Fibroblast of lung (primary cell): ENCODE data around the gene SP110. TPM values are rescaled to one million over a fixed set of nuclear protein-coding genes. Genes with fewer than 3 reads are reported as not detected.

Experiments used
- DNase-seq, 2 donors: peaks; one replicate each; pipeline versions ENCODE4 v3.0.0 to v3.0.0-alpha.2; 2010; ENCODE audit warnings: low read depth in 2 of 2
- H2AFZ ChIP-seq: 2 replicates; pipeline ENCODE4 v1.5.1; 2012; ENCODE audit warnings: low read length, control low read depth, inconsistent platforms
- H3K27ac ChIP-seq: 2 replicates; pipeline ENCODE4 v1.5.1; 2011; ENCODE audit warnings: low read length, control low read depth; ENCODE audit not compliant: insufficient read depth
- H3K27me3 ChIP-seq: 2 replicates; pipeline ENCODE4 v1.5.1; 2011; ENCODE audit warnings: mild to moderate bottlenecking, low read length; ENCODE audit not compliant: control insufficient read depth, insufficient read depth
- H3K36me3 ChIP-seq: 2 replicates; pipeline ENCODE4 v1.5.1; 2011; ENCODE audit warnings: low read length; ENCODE audit not compliant: control insufficient read depth, insufficient read depth
- H3K4me1 ChIP-seq: 2 replicates; pipeline ENCODE4 v1.5.1; 2011; ENCODE audit warnings: low read length; ENCODE audit not compliant: control insufficient read depth, insufficient read depth; ENCODE audit errors: extremely low read depth
- H3K4me2 ChIP-seq: 2 replicates; pipeline ENCODE4 v1.5.1; 2011; ENCODE audit warnings: low read length, control low read depth; ENCODE audit not compliant: insufficient read depth; ENCODE audit errors: extremely low read depth
- H3K4me3 ChIP-seq, 4 experiments: fragments of 200-600 bp in 1 of 4; sonication (generic) in 1 of 4; replicated peaks in 1 of 4; 2 replicates each; pipeline ENCODE4 v1.5.1; 2011 to 2016; ENCODE audit warnings: low read length in 4 of 4, low read depth in 3 of 4, mild to moderate bottlenecking in 3 of 4, control low read depth in 2 of 4, inconsistent platforms in 1 of 4, mixed read lengths in 1 of 4; ENCODE audit not compliant: insufficient read depth in 1 of 4; ENCODE audit errors: control extremely low read depth in 1 of 4
- H3K79me2 ChIP-seq: 2 replicates; pipeline ENCODE4 v1.5.1; 2012; ENCODE audit warnings: mild to moderate bottlenecking, low read length, inconsistent platforms; ENCODE audit not compliant: control insufficient read depth, insufficient read depth
- H3K9ac ChIP-seq: 2 replicates; pipeline ENCODE4 v1.5.1; 2011; ENCODE audit warnings: mild to moderate bottlenecking, low read length, control low read depth; ENCODE audit not compliant: insufficient read depth
- H3K9me3 ChIP-seq: 2 replicates; pipeline ENCODE4 v1.5.1; 2012; ENCODE audit warnings: low read depth, low read length; ENCODE audit not compliant: control insufficient read depth, insufficient read depth
- H4K20me1 ChIP-seq: 2 replicates; pipeline ENCODE4 v1.5.1; 2011; ENCODE audit warnings: low read length; ENCODE audit not compliant: control insufficient read depth, insufficient read depth; ENCODE audit errors: extremely low read depth
- EZH2 ChIP-seq: IDR thresholded peaks from 2 replicates; pipeline ENCODE4 v1.5.1; 2012; ENCODE audit warnings: low read length, control low read depth, mild to moderate bottlenecking; ENCODE audit errors: missing control alignments
- polyA plus RNA-seq, 2 donors: library from polyadenylated mRNA; depleted of rRNA in 1 of 2; stranded (reverse) in 1 of 2; unstranded in 1 of 2; fragments of >200 nt; gene quantifications; 2 replicates each; pipeline ENCODE4 v1.2.1, GENCODE V29; 2011 to 2012; ENCODE audit warnings: missing spikeins in 1 of 2
- total RNA-seq: library from RNA; depleted of rRNA; stranded (reverse); fragments of >200 nt; gene quantifications from 2 replicates; pipeline ENCODE4 v1.2.1, GENCODE V29; 2014
- TF ChIP-seq, protein P1 (sequence below), 2 donors: IDR thresholded peaks in 1 of 2; conservative IDR thresholded peaks in 1 of 2; 1 replicate in 1 of 2; 2 replicates in 1 of 2; pipeline ENCODE4 v1.5.1; 2011 to 2012; ENCODE audit warnings: low read length in 2 of 2, control low read depth in 1 of 2, inconsistent platforms in 1 of 2, low read depth in 1 of 2, mild to moderate bottlenecking in 1 of 2

SP110 gene
- total and polyA plus RNA-seq, 2 donors (not counting 1 experiment from before 2014, with no cell fraction given): 9.2 to 12.7 TPM

DNA sequence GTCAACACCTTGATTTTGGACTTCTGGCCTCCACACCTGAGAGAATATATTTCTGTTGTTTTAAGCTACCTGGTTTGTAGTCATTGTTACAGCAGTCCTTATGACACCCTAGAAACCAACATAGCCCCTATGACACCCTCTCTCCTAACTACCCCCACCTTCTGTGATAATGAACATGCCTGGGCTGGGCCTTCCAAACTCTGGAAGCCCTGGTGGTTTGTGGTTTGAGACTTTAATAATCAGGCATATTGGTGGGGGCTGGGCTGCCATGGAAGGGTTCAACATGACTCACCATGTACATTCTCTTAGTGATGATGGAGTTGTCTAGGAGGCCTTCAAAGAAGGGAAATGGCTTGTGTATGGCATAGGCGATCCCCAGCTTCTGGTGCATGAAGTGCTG is 3.3 kb downstream of the SP110 start:
- no peak overlapping the region for H3K9ac ChIP-seq
- H4K20me1 ChIP-seq: peaks cover 2% of the 10 kb centered on the region
- H3K4me1 ChIP-seq: no peaks in the 10 kb centered on the region
- H2AFZ ChIP-seq: no peak overlapping the region
- H3K27ac ChIP-seq: no peak overlapping the region
- no peaks in the 10 kb centered on the region for H3K9me3 ChIP-seq
- no peak overlapping the region for H3K4me2 ChIP-seq
- H3K36me3 ChIP-seq: peaks cover 2% of the 10 kb centered on the region
- no peak overlapping the region for H3K4me3 ChIP-seq
- no peaks in the 10 kb centered on the region for H3K79me2 ChIP-seq
- H3K27me3 ChIP-seq: no peaks in the 10 kb centered on the region
- TF ChIP-seq, protein P1, sequence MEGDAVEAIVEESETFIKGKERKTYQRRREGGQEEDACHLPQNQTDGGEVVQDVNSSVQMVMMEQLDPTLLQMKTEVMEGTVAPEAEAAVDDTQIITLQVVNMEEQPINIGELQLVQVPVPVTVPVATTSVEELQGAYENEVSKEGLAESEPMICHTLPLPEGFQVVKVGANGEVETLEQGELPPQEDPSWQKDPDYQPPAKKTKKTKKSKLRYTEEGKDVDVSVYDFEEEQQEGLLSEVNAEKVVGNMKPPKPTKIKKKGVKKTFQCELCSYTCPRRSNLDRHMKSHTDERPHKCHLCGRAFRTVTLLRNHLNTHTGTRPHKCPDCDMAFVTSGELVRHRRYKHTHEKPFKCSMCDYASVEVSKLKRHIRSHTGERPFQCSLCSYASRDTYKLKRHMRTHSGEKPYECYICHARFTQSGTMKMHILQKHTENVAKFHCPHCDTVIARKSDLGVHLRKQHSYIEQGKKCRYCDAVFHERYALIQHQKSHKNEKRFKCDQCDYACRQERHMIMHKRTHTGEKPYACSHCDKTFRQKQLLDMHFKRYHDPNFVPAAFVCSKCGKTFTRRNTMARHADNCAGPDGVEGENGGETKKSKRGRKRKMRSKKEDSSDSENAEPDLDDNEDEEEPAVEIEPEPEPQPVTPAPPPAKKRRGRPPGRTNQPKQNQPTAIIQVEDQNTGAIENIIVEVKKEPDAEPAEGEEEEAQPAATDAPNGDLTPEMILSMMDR (conservative IDR thresholded peaks at IDR 0.05 in 1 of 2, IDR thresholded peaks at IDR 0.05 in 1 of 2; ENCODE audit: low read depth in 1 of 2, low read length in 2 of 2): no peak
- no peak for TF ChIP-seq EZH2
- no peak for DNase-seq

DNA sequence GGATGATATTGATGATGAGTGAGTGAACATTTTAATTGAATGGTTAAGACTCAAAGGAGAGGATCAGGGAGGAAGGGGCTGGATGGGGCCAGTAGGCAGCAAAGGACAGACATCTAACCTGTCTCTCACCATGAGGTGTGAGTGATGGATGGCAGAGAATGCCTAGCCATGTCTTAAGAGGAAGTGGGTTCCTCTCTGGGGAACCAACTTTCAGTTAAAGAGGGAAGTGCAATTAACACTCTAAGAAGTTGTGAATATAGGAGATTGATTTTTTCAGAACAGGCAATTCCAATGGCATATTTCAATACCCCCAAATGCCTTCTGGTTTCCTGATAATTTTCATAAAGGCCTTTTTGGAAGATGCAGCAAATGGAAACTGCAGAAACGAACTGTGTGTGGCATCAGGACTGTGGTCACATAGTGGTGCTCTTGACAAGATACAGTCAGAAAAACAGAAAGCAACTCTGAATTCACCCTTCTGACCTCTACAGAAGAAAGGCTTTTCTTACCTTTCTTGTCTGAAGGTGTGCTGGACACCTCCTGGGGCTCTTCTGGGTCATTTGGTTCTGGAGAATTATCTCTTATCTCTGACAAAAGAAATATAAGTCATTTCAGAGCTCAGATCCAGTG is 10.2 kb downstream of the SP110 start:
- peaks cover 3% of the 10 kb centered on the region for H3K36me3 ChIP-seq
- no peaks in the 10 kb centered on the region for H3K9me3 ChIP-seq
- H3K9ac ChIP-seq: no peak overlapping the region
- no peaks in the 10 kb centered on the region for H3K27me3 ChIP-seq
- no peak for TF ChIP-seq EZH2
- TF ChIP-seq, protein P1 (conservative IDR thresholded peaks at IDR 0.05 in 1 of 2, IDR thresholded peaks at IDR 0.05 in 1 of 2; ENCODE audit: low read depth in 1 of 2, low read length in 2 of 2): no peak
- H3K4me2 ChIP-seq: no peak overlapping the region
- H4K20me1 ChIP-seq: no peaks in the 10 kb centered on the region
- no peak for DNase-seq
- no peaks in the 10 kb centered on the region for H3K4me1 ChIP-seq
- no peaks in the 10 kb centered on the region for H3K79me2 ChIP-seq
- no peak overlapping the region for H3K27ac ChIP-seq
- H2AFZ ChIP-seq: no peak overlapping the region
- H3K4me3 ChIP-seq: no peak overlapping the region

DNA sequence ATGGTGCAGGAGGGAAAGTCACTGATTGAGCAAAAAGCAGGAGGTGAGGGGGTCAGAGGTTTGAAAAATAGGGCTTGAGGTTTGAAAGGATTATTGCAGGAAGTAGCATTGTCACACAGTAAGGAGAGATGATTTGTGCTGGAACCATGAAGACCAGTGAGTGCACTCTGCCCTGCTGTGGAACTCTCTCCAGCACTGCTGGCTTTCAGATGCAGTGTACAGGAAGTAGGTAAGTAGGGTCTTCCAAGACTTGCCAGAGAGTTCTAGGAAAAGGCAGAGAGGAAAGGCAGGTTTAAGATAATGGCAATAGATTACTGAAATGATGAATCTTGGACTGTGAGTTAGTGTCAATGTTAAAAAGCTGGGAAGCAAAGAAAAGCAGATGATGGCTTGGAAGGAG is 11.2 kb downstream of the SP110 start:
- Histone ChIP-seq H2AFZ (no peak overlapping the region), H3K9me3 (no peaks in the 10 kb centered on the region), H3K27ac (no peak overlapping the region), H3K9ac (no peak overlapping the region), H3K79me2 (no peaks in the 10 kb centered on the region), H4K20me1 (no peaks in the 10 kb centered on the region), H3K27me3 (no peaks in the 10 kb centered on the region), H3K36me3 (peaks cover 3% of the 10 kb centered on the region), H3K4me1 (no peaks in the 10 kb centered on the region), H3K4me3 (no peak overlapping the region), H3K4me2 (no peak overlapping the region)
- no peak for TF ChIP-seq EZH2
- TF ChIP-seq, protein P1 (conservative IDR thresholded peaks at IDR 0.05 in 1 of 2, IDR thresholded peaks at IDR 0.05 in 1 of 2; ENCODE audit: low read depth in 1 of 2, low read length in 2 of 2): no peak
- DNase-seq: no peak
